H9 (cell line): ENCODE measurements around the gene STK10. TPM values are rescaled to one million over a fixed set of nuclear protein-coding genes. Genes with fewer than 3 reads are reported as not detected.
A peak's percentile ranks its signal among the peaks of the same experiment; 100 is the strongest.

ENCODE experiments used
- DNase-seq: peaks from one replicate; pipeline ENCODE4 v3.0.0-alpha.2; 2017
- H2AFZ ChIP-seq: one replicate; pipeline ENCODE4 v1.6.1; 2013; ENCODE audit warnings: mild to moderate bottlenecking, low read length, control low read depth, moderate library complexity
- H2AK5ac ChIP-seq: 2 replicates; pipeline ENCODE4 v1.6.1; 2013; ENCODE audit warnings: low read length, control low read depth, mixed read lengths; ENCODE audit not compliant: insufficient read length
- H2BK120ac ChIP-seq: one replicate; pipeline ENCODE4 v1.6.1; 2013; ENCODE audit warnings: low read depth, mild to moderate bottlenecking, low read length, control low read depth, inconsistent platforms; ENCODE audit not compliant: poor library complexity, severe bottlenecking
- H2BK12ac ChIP-seq: 2 replicates; pipeline ENCODE4 v1.6.1; 2013; ENCODE audit warnings: low read length, control low read depth, mixed read lengths, low read depth; ENCODE audit not compliant: insufficient read length
- H2BK15ac ChIP-seq: 2 replicates; pipeline ENCODE4 v1.6.1; 2013; ENCODE audit warnings: low read depth, low read length, control low read depth
- H2BK20ac ChIP-seq: one replicate; pipeline ENCODE4 v1.6.1; 2013; ENCODE audit warnings: low read depth, mild to moderate bottlenecking, low read length, control low read depth, inconsistent platforms; ENCODE audit not compliant: poor library complexity, severe bottlenecking
- H2BK5ac ChIP-seq: 2 replicates; pipeline ENCODE4 v1.6.1; 2013; ENCODE audit warnings: low read length, control low read depth, mixed read lengths; ENCODE audit not compliant: insufficient read length
- H3K14ac ChIP-seq: 2 replicates; pipeline ENCODE4 v1.6.1; 2013; ENCODE audit warnings: low read length, control low read depth; ENCODE audit not compliant: insufficient read depth
- H3K18ac ChIP-seq: 2 replicates; pipeline ENCODE4 v1.6.1; 2013; ENCODE audit warnings: low read depth, mild to moderate bottlenecking, mixed read lengths, low read length, control low read depth; ENCODE audit not compliant: insufficient read length
- H3K23ac ChIP-seq: 2 replicates; pipeline ENCODE4 v1.6.1; 2013; ENCODE audit warnings: low read length, control low read depth, mixed read lengths, low read depth; ENCODE audit not compliant: insufficient read length
- H3K23me2 ChIP-seq: 2 replicates; pipeline ENCODE4 v1.6.1; 2013; ENCODE audit warnings: low read depth, mild to moderate bottlenecking, mixed read lengths, low read length, control low read depth; ENCODE audit not compliant: insufficient read length, poor library complexity, severe bottlenecking
- H3K27ac ChIP-seq: 2 replicates; pipeline ENCODE4 v1.5.1; 2013; ENCODE audit warnings: low read length, control low read depth, mixed read lengths, low read depth; ENCODE audit not compliant: insufficient read length
- H3K27me3 ChIP-seq: 2 replicates; pipeline ENCODE4 v1.6.1; 2013; ENCODE audit warnings: low read length, control low read depth, inconsistent platforms; ENCODE audit not compliant: insufficient read depth
- H3K4ac ChIP-seq: 2 replicates; pipeline ENCODE4 v1.6.1; 2013; ENCODE audit warnings: low read depth, mild to moderate bottlenecking, control low read depth, inconsistent platforms, low read length, moderate library complexity
- H3K4me1 ChIP-seq: 2 replicates; pipeline ENCODE4 v1.6.1; 2013; ENCODE audit warnings: low read length, control low read depth, inconsistent platforms; ENCODE audit not compliant: insufficient read depth
- H3K4me2 ChIP-seq: 2 replicates; pipeline ENCODE4 v1.6.1; 2013; ENCODE audit warnings: low read length, control low read depth, mixed read lengths; ENCODE audit not compliant: insufficient read length, insufficient read depth
- H3K56ac ChIP-seq: 2 replicates; pipeline ENCODE4 v1.6.1; 2013; ENCODE audit warnings: low read depth, mild to moderate bottlenecking, mixed read lengths, low read length, control low read depth; ENCODE audit not compliant: insufficient read length
- H3K79me1 ChIP-seq: 2 replicates; pipeline ENCODE4 v1.6.1; 2013; ENCODE audit warnings: low read depth, mild to moderate bottlenecking, moderate library complexity, low read length, control low read depth, inconsistent platforms; ENCODE audit not compliant: insufficient read depth, poor library complexity, severe bottlenecking
- H3K79me2 ChIP-seq: 2 replicates; pipeline ENCODE4 v1.6.1; 2013; ENCODE audit warnings: low read length, control low read depth, inconsistent platforms; ENCODE audit not compliant: insufficient read depth
- H3K9ac ChIP-seq: 2 replicates; pipeline ENCODE4 v1.6.1; 2013; ENCODE audit warnings: low read length, control low read depth, mixed read lengths; ENCODE audit not compliant: insufficient read length; ENCODE audit errors: extremely low read depth
- H3K9me3 ChIP-seq: one replicate; pipeline ENCODE4 v1.6.1; 2013; ENCODE audit warnings: low read depth, low read length, inconsistent platforms; ENCODE audit not compliant: control insufficient read depth
- H3T11ph ChIP-seq: one replicate; pipeline ENCODE4 v1.6.1; 2013; ENCODE audit warnings: mild to moderate bottlenecking, low read length, control low read depth, inconsistent platforms
- H4K20me1 ChIP-seq: one replicate; pipeline ENCODE4 v1.6.1; 2013; ENCODE audit not compliant: control insufficient read depth, insufficient read length, insufficient read depth
- H4K5ac ChIP-seq: 2 replicates; pipeline ENCODE4 v1.6.1; 2013; ENCODE audit warnings: low read depth, mild to moderate bottlenecking, mixed read lengths, low read length, control low read depth; ENCODE audit not compliant: insufficient read length
- H4K8ac ChIP-seq: replicated peaks from 2 replicates; pipeline ENCODE4 v1.6.1; 2013; ENCODE audit warnings: low read length, control low read depth, mixed read lengths, low read depth; ENCODE audit not compliant: insufficient read length
- H4K91ac ChIP-seq: 2 replicates; pipeline ENCODE4 v1.6.1; 2013; ENCODE audit warnings: low read depth, mild to moderate bottlenecking, moderate library complexity, mixed read lengths, low read length, control low read depth; ENCODE audit not compliant: insufficient read length
- H3K27ac Mint-ChIP-seq, 3 experiments: 2 replicates in 2 of 3; 3 replicates in 1 of 3; pipeline ENCODE4 v1.8.0; 2020 to 2021; ENCODE audit warnings: mixed read lengths in 3 of 3, mild to moderate bottlenecking in 1 of 3, moderate library complexity in 1 of 3
- H3K27me3 Mint-ChIP-seq: 2 replicates; pipeline ENCODE4 v1.8.0; 2021; ENCODE audit warnings: low read depth, mild to moderate bottlenecking, moderate library complexity, mixed read lengths
- H3K36me3 Mint-ChIP-seq, 3 experiments: 2 replicates in 2 of 3; 3 replicates in 1 of 3; pipeline ENCODE4 v1.8.0; 2020 to 2021; ENCODE audit warnings: low read depth in 3 of 3, mixed read lengths in 3 of 3; ENCODE audit not compliant: insufficient read depth in 1 of 3
- H3K4me1 Mint-ChIP-seq, 2 experiments: 2 replicates each; pipeline ENCODE4 v1.8.0; 2020; ENCODE audit warnings: mixed read lengths in 2 of 2
- H3K4me3 Mint-ChIP-seq, 2 experiments: 2 replicates in 1 of 2; 3 replicates in 1 of 2; pipeline ENCODE4 v1.8.0; 2020 to 2021; ENCODE audit warnings: mild to moderate bottlenecking in 2 of 2, mixed read lengths in 2 of 2, moderate library complexity in 1 of 2
- H3K9me3 Mint-ChIP-seq, 2 experiments: 2 replicates in 1 of 2; 3 replicates in 1 of 2; pipeline ENCODE4 v1.8.0; 2020; ENCODE audit warnings: mild to moderate bottlenecking in 2 of 2, mixed read lengths in 2 of 2, moderate library complexity in 1 of 2
- CTCF ChIP-seq: fragments of 200-600 bp; sonication (generic); conservative IDR thresholded peaks from 3 replicates; pipeline ENCODE4 v1.8.0; 2021; ENCODE audit warnings: antibody characterized with exemption, mild to moderate bottlenecking
- WGBS: extraction: QIAGEN DNeasy Blood & Tissue Kit; methylation state at CpG from one replicate; pipeline ENCODE4 v1.1.7; 2013; ENCODE audit warnings: missing lambda C conversion rate, low lambda C conversion rate, mixed read lengths; ENCODE audit not compliant: insufficient read length; ENCODE audit errors: extremely low coverage; 5-methylcytosine and 5-hydroxymethylcytosine counted together
- total RNA-seq: library from RNA; stranded (reverse); gene quantifications from 2 replicates; pipeline ENCODE4 v1.2.1, GENCODE V29; 2021

Gene STK10
- total RNA-seq, 1 experiment from 2014 or later: 14.6 TPM

DNA sequence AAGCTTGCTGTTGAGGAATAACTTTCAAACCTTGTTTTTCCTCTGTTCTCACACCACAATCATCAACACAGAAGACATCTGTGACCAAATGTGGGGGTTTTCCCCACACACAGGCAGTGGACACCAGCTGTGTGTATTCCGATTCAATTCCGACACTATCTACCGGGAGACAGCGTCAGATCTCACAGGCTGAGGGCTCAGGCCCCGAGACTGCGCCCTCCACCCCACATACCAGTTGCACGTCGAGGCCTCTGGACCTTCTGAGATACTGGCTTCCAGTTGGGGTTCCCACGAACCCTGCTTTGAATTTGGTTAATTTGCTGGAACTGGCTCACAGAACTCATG lies 41.3 kb downstream of the STK10 start:
- Histone ChIP-seq H2BK12ac (no peak overlapping the region), H2AK5ac (no peak overlapping the region), H3T11ph (no peak overlapping the region), H3K4me2 (no peak overlapping the region), H4K5ac (no peak overlapping the region), H2BK20ac (no peak overlapping the region), H3K14ac (no peak overlapping the region), H4K20me1 (no peaks in the 10 kb centered on the region), H3K9me3 (no peaks in the 10 kb centered on the region), H3K79me2 (no peaks in the 10 kb centered on the region), H4K91ac (no peak overlapping the region), H2BK15ac (no peak overlapping the region), H3K79me1 (no peaks in the 10 kb centered on the region), H3K4me1 (no peaks in the 10 kb centered on the region), H2AFZ (no peak overlapping the region), H3K27me3 (no peaks in the 10 kb centered on the region), H3K18ac (no peak overlapping the region), H4K8ac (no peak overlapping the region), H2BK120ac (no peak overlapping the region), H2BK5ac (no peak overlapping the region), H3K4ac (no peak overlapping the region), H3K23me2 (no peaks in the 10 kb centered on the region), H3K23ac (no peak overlapping the region), H3K27ac (no peak overlapping the region), H3K9ac (no peak overlapping the region), H3K56ac (no peak overlapping the region)
- Mint-ChIP-seq H3K4me1 (peaks cover 15 to 16% of the 10 kb centered on the region in 2 experiments), H3K4me3 (no peak overlapping the region), H3K9me3 (no peaks in the 10 kb centered on the region), H3K36me3 (peaks cover 0 to 2% (median 0%) of the 10 kb centered on the region in 3 experiments; a peak in 1 of 7 replicates), H3K27ac (peak overlapping the region in 1 of 3 experiments; percentile 13; a peak in 2 of 7 replicates), H3K27me3 (no peaks in the 10 kb centered on the region)
- WGBS: no CpG with 5 or more reads among the region's 9 CpGs
- no peak for DNase-seq
- no peak for TF ChIP-seq CTCF
